CD8-positive, alpha-beta memory T cell (primary cell): ENCODE results near the gene FBXW5. TPM values are rescaled to one million over a fixed set of nuclear protein-coding genes. Genes with fewer than 3 reads are reported as not detected.

ENCODE experiments used
- CTCF ChIA-PET: fragments of 350-600 bp; sonication (Branson Sonifier 250); formaldehyde crosslinking; loops from one replicate; lab custom pipeline; 2021; ENCODE audit warnings: antibody characterized with exemption; lab: Charles Lee
- POLR2A ChIA-PET: fragments of 350-600 bp; sonication (Branson Sonifier 250); formaldehyde crosslinking; loops from one replicate; lab custom pipeline; 2021; ENCODE audit warnings: antibody characterized with exemption; lab: Charles Lee
- DNase-seq, 5 donors: peaks; one replicate each; pipeline versions ENCODE4 v3.0.0 to v3.0.0-alpha.2; 2020 to 2022; ENCODE audit warnings: mixed read lengths in 1 of 5
- H3K27ac ChIP-seq: one replicate; pipeline ENCODE4 v1.7.0; 2013; ENCODE audit warnings: low read depth, mild to moderate bottlenecking, low read length, moderate library complexity
- H3K27me3 ChIP-seq: 2 replicates; pipeline ENCODE4 v1.7.0; 2013; ENCODE audit warnings: low read length, mild to moderate bottlenecking; ENCODE audit not compliant: insufficient read depth, poor library complexity, severe bottlenecking
- H3K36me3 ChIP-seq: 2 replicates; pipeline ENCODE4 v1.7.0; 2013; ENCODE audit warnings: mild to moderate bottlenecking, low read length, moderate library complexity; ENCODE audit not compliant: insufficient read depth
- H3K4me1 ChIP-seq: 2 replicates; pipeline ENCODE4 v1.7.0; 2013; ENCODE audit warnings: mild to moderate bottlenecking, low read length, moderate library complexity; ENCODE audit not compliant: insufficient read depth
- H3K4me3 ChIP-seq: 2 replicates; pipeline ENCODE4 v1.7.0; 2013; ENCODE audit warnings: mild to moderate bottlenecking, low read length
- H3K9me3 ChIP-seq: 2 replicates; pipeline ENCODE4 v1.7.0; 2013; ENCODE audit warnings: mild to moderate bottlenecking, low read length
- H3K27ac Mint-ChIP-seq, 8 donors: one replicate each; pipeline ENCODE4 v1.8.0; 2020 to 2021; ENCODE audit warnings: mixed read lengths in 8 of 8, mild to moderate bottlenecking in 6 of 8, inconsistent platforms in 3 of 8, moderate library complexity in 3 of 8
- H3K27me3 Mint-ChIP-seq, 2 donors: one replicate each; pipeline ENCODE4 v1.8.0; 2020 to 2021; ENCODE audit warnings: mixed read lengths in 2 of 2, mild to moderate bottlenecking in 1 of 2, moderate library complexity in 1 of 2
- H3K36me3 Mint-ChIP-seq, 3 donors: one replicate each; pipeline ENCODE4 v1.8.0; 2020 to 2021; ENCODE audit warnings: mixed read lengths in 3 of 3, inconsistent platforms in 1 of 3, mild to moderate bottlenecking in 1 of 3
- H3K4me1 Mint-ChIP-seq, 3 donors: one replicate each; pipeline ENCODE4 v1.8.0; 2020 to 2021; ENCODE audit warnings: mixed read lengths in 3 of 3, inconsistent platforms in 1 of 3, mild to moderate bottlenecking in 1 of 3
- H3K4me3 Mint-ChIP-seq, 7 donors: one replicate each; pipeline ENCODE4 v1.8.0; 2020 to 2021; ENCODE audit warnings: mixed read lengths in 7 of 7, mild to moderate bottlenecking in 6 of 7, moderate library complexity in 4 of 7, inconsistent platforms in 2 of 7
- H3K9me3 Mint-ChIP-seq, 5 donors: one replicate each; pipeline ENCODE4 v1.8.0; 2020 to 2022; ENCODE audit warnings: mixed read lengths in 5 of 5, mild to moderate bottlenecking in 3 of 5, moderate library complexity in 2 of 5, inconsistent platforms in 1 of 5
- polyA plus RNA-seq: library from polyadenylated mRNA; unstranded; fragments of 300-500 nt; fragmentation: Illumina TruSeq; gene quantifications from one replicate; pipeline ENCODE4 v1.2.3, GENCODE V29; 2021
- total RNA-seq, 2 experiments: library from RNA; stranded (reverse); gene quantifications; one replicate each; pipeline ENCODE4 v1.2.3, GENCODE V29; 2021

Gene FBXW5
- total and polyA plus RNA-seq, 3 experiments from 2014 or later: 104 to 163 (median 105) TPM

GRCh38 chr9:136940526-136941230 is 3.9 kb downstream of the FBXW5 start:
- POLR2A ChIA-PET: no interaction called here
- H3K9me3 ChIP-seq: no peaks in the 10 kb centered on the region
- no peaks in the 10 kb centered on the region for H3K27me3 ChIP-seq
- H3K4me3 ChIP-seq: no peak overlapping the region
- Mint-ChIP-seq H3K9me3 (no peaks in the 10 kb centered on the region), H3K27ac (no peak overlapping the region), H3K36me3 (peaks cover 5 to 43% (median 6%) of the 10 kb centered on the region in 3 donors), H3K27me3 (no peaks in the 10 kb centered on the region), H3K4me1 (peaks cover 5 to 29% (median 9%) of the 10 kb centered on the region in 3 donors), H3K4me3 (no peak overlapping the region)
- no peak overlapping the region for H3K27ac ChIP-seq
- no peak for DNase-seq
- peaks cover 9% of the 10 kb centered on the region for H3K4me1 ChIP-seq
- peaks cover 15% of the 10 kb centered on the region for H3K36me3 ChIP-seq
- CTCF ChIA-PET: no interaction called here

GRCh38 chr9:136939996-136940525 is 4.5 kb downstream of the FBXW5 start:
- no peaks in the 10 kb centered on the region for H3K9me3 ChIP-seq
- no peak overlapping the region for H3K27ac ChIP-seq
- H3K27ac Mint-ChIP-seq: no peak overlapping the region
- peaks cover 5 to 43% (median 6%) of the 10 kb centered on the region in 3 donors for H3K36me3 Mint-ChIP-seq
- POLR2A ChIA-PET: interaction anchor here (0.7 kb wide), 1 partner anchor 36 kb away, joined by 3 read pairs; no protein-coding TSS in a partner anchor
- H3K4me1 Mint-ChIP-seq: peaks cover 5 to 25% (median 9%) of the 10 kb centered on the region in 3 donors
- H3K27me3 Mint-ChIP-seq: no peaks in the 10 kb centered on the region
- H3K4me3 ChIP-seq: no peak overlapping the region
- peaks cover 3% of the 10 kb centered on the region for H3K4me1 ChIP-seq
- H3K9me3 Mint-ChIP-seq: no peaks in the 10 kb centered on the region
- CTCF ChIA-PET: no interaction called here
- H3K4me3 Mint-ChIP-seq: no peak overlapping the region
- DNase-seq: no peak
- H3K36me3 ChIP-seq: peaks cover 15% of the 10 kb centered on the region
- no peaks in the 10 kb centered on the region for H3K27me3 ChIP-seq

GRCh38 chr9:136939431-136939995 is 5.0 kb downstream of the FBXW5 start:
- Histone ChIP-seq H3K27ac (no peak overlapping the region), H3K36me3 (peaks cover 15% of the 10 kb centered on the region), H3K4me3 (no peak overlapping the region), H3K4me1 (no peaks in the 10 kb centered on the region), H3K27me3 (no peaks in the 10 kb centered on the region), H3K9me3 (no peaks in the 10 kb centered on the region)
- DNase-seq: no peak
- H3K27ac Mint-ChIP-seq: peak overlapping the region in 2 of 8 donors; percentile 29 to 54
- peak overlapping the region in 1 of 7 donors; percentile 53 for H3K4me3 Mint-ChIP-seq
- peaks cover 5 to 43% (median 6%) of the 10 kb centered on the region in 3 donors for H3K36me3 Mint-ChIP-seq
- CTCF ChIA-PET: interaction anchor here (1.3 kb wide), 1 partner anchor 89 kb away, joined by 3 read pairs; no protein-coding TSS in a partner anchor
- H3K27me3 Mint-ChIP-seq: no peaks in the 10 kb centered on the region
- POLR2A ChIA-PET: interaction anchor here (0.7 kb wide), 1 partner anchor 37 kb away, joined by 3 read pairs; no protein-coding TSS in a partner anchor
- no peaks in the 10 kb centered on the region for H3K9me3 Mint-ChIP-seq
- H3K4me1 Mint-ChIP-seq: peaks cover 2 to 20% (median 5%) of the 10 kb centered on the region in 3 donors

GRCh38 chr9:136937186-136938001 is 7.1 kb downstream of the FBXW5 start:
- Mint-ChIP-seq H3K36me3 (peaks cover 5 to 32% (median 6%) of the 10 kb centered on the region in 3 donors), H3K9me3 (no peaks in the 10 kb centered on the region), H3K27me3 (no peaks in the 10 kb centered on the region), H3K4me3 (no peak overlapping the region), H3K27ac (no peak overlapping the region), H3K4me1 (peaks cover 5 to 11% (median 8%) of the 10 kb centered on the region in 3 donors)
- Histone ChIP-seq H3K4me3 (no peak overlapping the region), H3K27ac (no peak overlapping the region), H3K4me1 (no peaks in the 10 kb centered on the region), H3K36me3 (peaks cover 12% of the 10 kb centered on the region), H3K9me3 (no peaks in the 10 kb centered on the region), H3K27me3 (no peaks in the 10 kb centered on the region)
- POLR2A ChIA-PET: no interaction called here
- DNase-seq: peak in 1 of 5 donors; percentile 23
- CTCF ChIA-PET: interaction anchor here (1.5 to 2.5 kb wide), 2 partner anchors 92 to 98 kb away, joined by 5 to 11 read pairs; no protein-coding TSS in a partner anchor

GRCh38 chr9:136936645-136937170 is 7.8 kb downstream of the FBXW5 start:
- peaks cover 6% of the 10 kb centered on the region for H3K36me3 ChIP-seq
- no peaks in the 10 kb centered on the region for H3K27me3 ChIP-seq
- Mint-ChIP-seq H3K4me3 (peak overlapping the region in 1 of 7 donors; percentile 67), H3K4me1 (peaks cover 8 to 10% (median 10%) of the 10 kb centered on the region in 3 donors), H3K36me3 (peaks cover 5 to 27% (median 6%) of the 10 kb centered on the region in 3 donors), H3K27ac (peak overlapping the region in 2 of 8 donors; percentile 42 to 63), H3K27me3 (no peaks in the 10 kb centered on the region), H3K9me3 (no peaks in the 10 kb centered on the region)
- H3K4me1 ChIP-seq: no peaks in the 10 kb centered on the region
- no peaks in the 10 kb centered on the region for H3K9me3 ChIP-seq
- ChIA-PET POLR2A (no interaction called here), CTCF (interaction anchor here (1.5 to 2.5 kb wide), 2 partner anchors 93 to 98 kb away, joined by 5 to 11 read pairs; no protein-coding TSS in a partner anchor)
- no peak overlapping the region for H3K4me3 ChIP-seq
- no peak overlapping the region for H3K27ac ChIP-seq
- no peak for DNase-seq

GRCh38 chr9:136935651-136936050 is 8.9 kb downstream of the FBXW5 start:
- H3K9me3 ChIP-seq: no peaks in the 10 kb centered on the region
- no peaks in the 10 kb centered on the region for H3K27me3 ChIP-seq
- no peaks in the 10 kb centered on the region for H3K36me3 ChIP-seq
- CTCF ChIA-PET: interaction anchor here (0.7 to 2.5 kb wide), 2 partner anchors 100 to 148 kb away, joined by 3 to 11 read pairs; no protein-coding TSS in a partner anchor
- H3K27ac ChIP-seq: no peak overlapping the region
- H3K4me3 Mint-ChIP-seq: no peak overlapping the region
- peaks cover 5 to 17% (median 6%) of the 10 kb centered on the region in 3 donors for H3K36me3 Mint-ChIP-seq
- POLR2A ChIA-PET: no interaction called here
- H3K27ac Mint-ChIP-seq: no peak overlapping the region
- H3K4me1 Mint-ChIP-seq: peaks cover 9 to 10% (median 10%) of the 10 kb centered on the region in 3 donors
- no peak overlapping the region for H3K4me3 ChIP-seq
- H3K9me3 Mint-ChIP-seq: no peaks in the 10 kb centered on the region
- peak in 1 of 5 donors; percentile 9 for DNase-seq
- H3K4me1 ChIP-seq: no peaks in the 10 kb centered on the region
- H3K27me3 Mint-ChIP-seq: no peaks in the 10 kb centered on the region

GRCh38 chr9:136934277-136934676 is 10.3 kb downstream of the FBXW5 start:
- H3K9me3 ChIP-seq: no peaks in the 10 kb centered on the region
- peak overlapping the region in 3 of 8 donors; percentile 27 to 40 (median 39) for H3K27ac Mint-ChIP-seq
- ChIA-PET CTCF (no interaction called here), POLR2A (no interaction called here)
- H3K4me3 Mint-ChIP-seq: peak overlapping the region in 1 of 7 donors; percentile 13
- H3K4me1 Mint-ChIP-seq: peaks cover 9 to 10% (median 9%) of the 10 kb centered on the region in 3 donors
- H3K27ac ChIP-seq: no peak overlapping the region
- no peaks in the 10 kb centered on the region for H3K4me1 ChIP-seq
- H3K4me3 ChIP-seq: no peak overlapping the region
- no peaks in the 10 kb centered on the region for H3K36me3 ChIP-seq
- no peaks in the 10 kb centered on the region for H3K27me3 Mint-ChIP-seq
- no peaks in the 10 kb centered on the region for H3K9me3 Mint-ChIP-seq
- H3K27me3 ChIP-seq: no peaks in the 10 kb centered on the region
- DNase-seq: no peak
- peaks cover 3 to 5% (median 4%) of the 10 kb centered on the region in 3 donors for H3K36me3 Mint-ChIP-seq
